Measurements from ENCODE around the gene CDC16. TPM values are rescaled to one million over a fixed set of nuclear protein-coding genes. Genes with fewer than 3 reads are reported as not detected.
A peak's percentile ranks its signal among the peaks of the same experiment; 100 is the strongest.

The CDC16 gene
- 10 to 100 TPM; 29.2 to 71.7 (median 47.4) TPM for total RNA-seq
- 100 to 1,000 TPM in 1 of 3 donors, 10 to 100 TPM in 2; 82.5 to 162 (median 93.9) TPM for polyA plus RNA-seq
- long read RNA-seq, donor 1, transcript CDC16-203 (18 exons, 2,203 nt): major isoform, 7 of 9 reads
- long read RNA-seq, donor 1, partial matches to known transcripts: 0 of 9 reads
- long read RNA-seq, donor 1, other reads (novel, unspliced or antisense): 0 of 9 reads
- long read RNA-seq, donor 2, transcript CDC16-203 (18 exons, 2,203 nt): major isoform, 7 of 22 reads
- long read RNA-seq, donor 2, partial matches to known transcripts: 11 of 22 reads
- long read RNA-seq, donor 2, other reads (novel, unspliced or antisense): 0 of 22 reads
- long read RNA-seq, donor 3, partial matches to known transcripts: 0 of 8 reads
- long read RNA-seq, donor 3, other reads (novel, unspliced or antisense): 0 of 8 reads
- long read RNA-seq, donor 4, transcript CDC16-203 (18 exons, 2,203 nt): major isoform, 8 of 23 reads
- long read RNA-seq, donor 4, partial matches to known transcripts: 6 of 23 reads
- long read RNA-seq, donor 4, other reads (novel, unspliced or antisense): 7 of 23 reads
- long read RNA-seq, donor 5, transcript CDC16-204 (19 exons, 2,211 nt): minor isoform, 12 of 109 reads
- long read RNA-seq, donor 5, transcript CDC16-203 (18 exons, 2,203 nt): major isoform, 45 of 109 reads
- long read RNA-seq, donor 5, partial matches to known transcripts: 11 of 109 reads
- long read RNA-seq, donor 5, other reads (novel, unspliced or antisense): 38 of 109 reads
- long read RNA-seq, donor 6, partial matches to known transcripts: 4 of 6 reads
- long read RNA-seq, donor 6, other reads (novel, unspliced or antisense): 1 of 6 reads
- long read RNA-seq, donor 7, partial matches to known transcripts: 0 of 3 reads
- long read RNA-seq, donor 7, other reads (novel, unspliced or antisense): 0 of 3 reads
- long read RNA-seq, donor 8, transcript CDC16-203 (18 exons, 2,203 nt): major isoform, 11 of 17 reads
- long read RNA-seq, donor 8, partial matches to known transcripts: 0 of 17 reads
- long read RNA-seq, donor 8, other reads (novel, unspliced or antisense): 0 of 17 reads
- long read RNA-seq, donor 9, transcript CDC16-203 (18 exons, 2,203 nt): major isoform, 7 of 18 reads
- long read RNA-seq, donor 9, partial matches to known transcripts: 9 of 18 reads
- long read RNA-seq, donor 9, other reads (novel, unspliced or antisense): 0 of 18 reads
- long read RNA-seq, donor 10, partial matches to known transcripts: 0 of 9 reads
- long read RNA-seq, donor 10, other reads (novel, unspliced or antisense): 0 of 9 reads

- TF ChIP-seq CTCF (IDR thresholded peaks at IDR 0.05) (peak in 2 of 6 experiments; percentile 26 to 45), POLR2A (IDR thresholded peaks at IDR 0.05) (peak in 1 of 2 donors; percentile 70)
- Histone ChIP-seq H3K4me3 (peak within 1 kb of the TSS; percentile 22 to 81 (median 64)), H3K4me1 (replicated peaks in 1 of 2) (peaks cover 6 to 17% of the 10 kb centered on the region in 2 donors), H3K27me3 (no peaks in the 10 kb centered on the region), H3K27ac (peak within 1 kb of the TSS; percentile 28 to 94 (median 71)), H3K36me3 (replicated peaks in 1 of 2) (peaks cover 0 to 32% of the 10 kb centered on the region in 2 donors), H3K9me3 (replicated peaks in 1 of 3) (no peaks in the 10 kb centered on the region)
- peak; percentile 91 to 96 (median 95) for DNase-seq
- WGBS, 4 donors: 0 to 3% (median 1%) methylated on average over 15 to 76 of the region's 76 CpGs
- intact Hi-C loops (cut with DNase I): no loop called here
These were observed at the start of gene CDC16 for GRCh38 chr13:114234645-114235421. TSS of gene CDC16 (plus strand) at chr13:114234897. CDS start at chr13:114235085, 188 bp downstream.

GRCh38 chr13:114185182-114185971 is 49.3 kb upstream of the CDC16 start:
- H3K27ac ChIP-seq: no peak overlapping the region
- H3K36me3 ChIP-seq (replicated peaks in 1 of 2): no peaks in the 10 kb centered on the region
- no peak for DNase-seq
- no peaks in the 10 kb centered on the region for H3K9me3 ChIP-seq (replicated peaks in 1 of 3)
- no peak overlapping the region for H3K4me3 ChIP-seq
- WGBS, 4 donors: 81 to 91% (median 87%) methylated on average over 10 to 15 of the region's 15 CpGs; no CpG with 5 or more reads in 1 of the 4 donors
- TF ChIP-seq CTCF (IDR thresholded peaks at IDR 0.05) (no peak), POLR2A (IDR thresholded peaks at IDR 0.05) (no peak)
- intact Hi-C loops (cut with DNase I): no loop called here
- no peaks in the 10 kb centered on the region for H3K4me1 ChIP-seq (replicated peaks in 1 of 2)
- H3K27me3 ChIP-seq: no peaks in the 10 kb centered on the region

GRCh38 chr13:114194853-114195252 is 39.8 kb upstream of the CDC16 start:
- DNase-seq: no peak
- TF ChIP-seq CTCF (IDR thresholded peaks at IDR 0.05) (no peak), POLR2A (IDR thresholded peaks at IDR 0.05) (no peak)
- WGBS, 4 donors: 74 to 83% (median 79%) methylated on average over 5 of the region's 5 CpGs

More at GRCh38 chr13:114194853-114195252, 39.8 kb upstream of the CDC16 start:
- intact Hi-C loops (cut with DNase I): no loop called here
- Histone ChIP-seq H3K36me3 (replicated peaks in 1 of 2) (no peaks in the 10 kb centered on the region), H3K4me3 (no peak overlapping the region), H3K4me1 (replicated peaks in 1 of 2) (no peaks in the 10 kb centered on the region), H3K27me3 (no peaks in the 10 kb centered on the region), H3K9me3 (replicated peaks in 1 of 3) (no peaks in the 10 kb centered on the region), H3K27ac (no peak overlapping the region)

Measured in adrenal gland (tissue), 19 donors.